Cardiac fibroblast (primary cell): ENCODE data around the gene NWD2.

Experiments
- DNase-seq, 2 donors: peaks; one replicate each; pipeline versions ENCODE4 v3.0.0 to v3.0.0-alpha.2; 2010; ENCODE audit warnings: low read depth in 2 of 2
- H3K4me3 ChIP-seq, 2 donors: replicated peaks in 1 of 2; 1 replicate in 1 of 2; 2 replicates in 1 of 2; pipeline ENCODE4 v1.5.1; 2011; ENCODE audit warnings: low read depth in 2 of 2, low read length in 2 of 2, mild to moderate bottlenecking in 2 of 2, moderate library complexity in 1 of 2
- CTCF ChIP-seq: IDR thresholded peaks from one replicate; pipeline ENCODE4 v1.5.1; 2011; ENCODE audit warnings: low read depth, mild to moderate bottlenecking, low read length, inconsistent platforms

The NWD2 gene

GRCh38 chr4:37388681-37389365, 144.3 kb downstream of the NWD2 start:
- H3K4me3 ChIP-seq: no peak overlapping the region
- no peak for TF ChIP-seq CTCF
- no peak for DNase-seq

GRCh38 chr4:37389366-37389765, 144.8 kb downstream of the NWD2 start:
- H3K4me3 ChIP-seq: no peak overlapping the region
- no peak for TF ChIP-seq CTCF
- no peak for DNase-seq

GRCh38 chr4:37389967-37390580, 145.5 kb downstream of the NWD2 start:
- H3K4me3 ChIP-seq: no peak overlapping the region
- DNase-seq: peak; percentile 61 to 69
- peak; percentile 77 for TF ChIP-seq CTCF

- peak in 1 of 2 donors; percentile 15 for DNase-seq
- no peak for TF ChIP-seq CTCF
- H3K4me3 ChIP-seq: no peak overlapping the region
Measured at GRCh38 chr4:37392521-37393255, 148.1 kb downstream of the NWD2 start.

GRCh38 chr4:37393321-37393720, 148.8 kb downstream of the NWD2 start:
- H3K4me3 ChIP-seq: no peak overlapping the region
- TF ChIP-seq CTCF: no peak
- no peak for DNase-seq

- no peak for DNase-seq
- no peak for TF ChIP-seq CTCF
- no peak overlapping the region for H3K4me3 ChIP-seq
Measured at GRCh38 chr4:37393889-37394288, 149.3 kb downstream of the NWD2 start.
